Testis (tissue), 2 donors: ENCODE results near the gene TRIM21.

Experiments
- CTCF ChIP-seq, 3 experiments: fragments of 450-650 bp in 2 of 3; fragments of 200-600 bp in 1 of 3; sonication (generic) in 1 of 3; IDR thresholded peaks; one replicate each; pipeline ENCODE4 v1.5.1; 2016 to 2019; ENCODE audit warnings: antibody characterized with exemption in 3 of 3, mild to moderate bottlenecking in 2 of 3, moderate library complexity in 1 of 3
- POLR2A ChIP-seq: fragments of 450-650 bp; IDR thresholded peaks from one replicate; pipeline ENCODE4 v1.6.1; 2017; ENCODE audit warnings: antibody characterized with exemption, mild to moderate bottlenecking, moderate library complexity

GRCh38 chr11:4393858-4394223, 339 bp upstream of the TRIM21 start:
- no peak for TF ChIP-seq CTCF (IDR thresholded peaks at IDR 0.05)
- no peak for TF ChIP-seq POLR2A
